Measurements from ENCODE around the gene RAD51B.

DNA sequence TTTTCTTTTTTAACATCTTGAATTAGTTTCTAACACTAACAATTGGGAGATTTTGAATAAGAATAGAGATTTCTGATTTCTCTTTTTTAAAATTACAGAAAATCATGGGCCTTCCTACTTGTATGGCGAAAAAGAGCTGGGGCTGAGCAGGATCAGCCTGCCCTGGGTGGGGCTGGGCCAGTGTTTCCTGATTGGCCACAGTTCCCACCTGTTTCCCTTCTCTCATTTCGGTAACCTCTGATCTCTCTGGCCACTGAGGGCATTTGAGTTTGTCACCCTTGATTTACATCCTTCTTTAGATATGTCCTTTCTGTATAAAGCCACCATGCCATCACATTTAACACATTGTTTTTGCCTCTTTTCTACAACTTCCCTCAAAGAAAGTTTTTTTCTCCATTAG lies 719.1 kb downstream of the RAD51B start:
- no peak for TF ChIP-seq POLR2A (IDR thresholded peaks at IDR 0.05)
- TF ChIP-seq, protein P1, sequence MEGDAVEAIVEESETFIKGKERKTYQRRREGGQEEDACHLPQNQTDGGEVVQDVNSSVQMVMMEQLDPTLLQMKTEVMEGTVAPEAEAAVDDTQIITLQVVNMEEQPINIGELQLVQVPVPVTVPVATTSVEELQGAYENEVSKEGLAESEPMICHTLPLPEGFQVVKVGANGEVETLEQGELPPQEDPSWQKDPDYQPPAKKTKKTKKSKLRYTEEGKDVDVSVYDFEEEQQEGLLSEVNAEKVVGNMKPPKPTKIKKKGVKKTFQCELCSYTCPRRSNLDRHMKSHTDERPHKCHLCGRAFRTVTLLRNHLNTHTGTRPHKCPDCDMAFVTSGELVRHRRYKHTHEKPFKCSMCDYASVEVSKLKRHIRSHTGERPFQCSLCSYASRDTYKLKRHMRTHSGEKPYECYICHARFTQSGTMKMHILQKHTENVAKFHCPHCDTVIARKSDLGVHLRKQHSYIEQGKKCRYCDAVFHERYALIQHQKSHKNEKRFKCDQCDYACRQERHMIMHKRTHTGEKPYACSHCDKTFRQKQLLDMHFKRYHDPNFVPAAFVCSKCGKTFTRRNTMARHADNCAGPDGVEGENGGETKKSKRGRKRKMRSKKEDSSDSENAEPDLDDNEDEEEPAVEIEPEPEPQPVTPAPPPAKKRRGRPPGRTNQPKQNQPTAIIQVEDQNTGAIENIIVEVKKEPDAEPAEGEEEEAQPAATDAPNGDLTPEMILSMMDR (IDR thresholded peaks at IDR 0.05) = no peak
- TF ChIP-seq POLR2AphosphoS5 (IDR thresholded peaks at IDR 0.05) = no peak
- TF ChIP-seq EP300 (IDR thresholded peaks at IDR 0.05) = no peak

All from upper lobe of left lung (tissue), 4 donors.